GM15510 (cell line): ENCODE data around the gene NEUROD4.

Experiments used
- POLR2A ChIP-seq: IDR thresholded peaks from 3 replicates; pipeline ENCODE4 v1.6.1; 2011; ENCODE audit warnings: borderline replicate concordance; ENCODE audit not compliant: insufficient read length; ENCODE audit errors: extremely low read depth

NEUROD4 gene

DNA sequence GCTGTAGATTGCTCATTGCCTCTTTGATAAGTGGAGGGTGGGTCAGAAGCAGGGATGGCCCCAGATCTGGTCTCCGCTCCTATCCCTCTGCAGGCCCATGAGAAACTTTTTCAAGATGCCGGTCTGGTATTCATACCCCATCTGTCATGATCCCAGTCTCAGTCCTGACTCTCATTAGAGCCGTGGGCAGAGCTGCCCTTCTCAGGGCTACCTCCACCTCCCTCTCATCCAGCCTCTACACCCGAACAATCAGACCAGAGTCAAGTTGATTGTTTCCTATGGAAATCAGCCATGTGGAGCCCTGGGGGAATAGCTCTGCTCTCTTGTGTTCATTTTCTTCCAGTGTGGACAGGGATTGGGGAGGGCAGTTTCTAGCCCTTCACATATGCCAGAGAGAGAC is 45.8 kb downstream of the NEUROD4 start:
- no peak for TF ChIP-seq POLR2A

DNA sequence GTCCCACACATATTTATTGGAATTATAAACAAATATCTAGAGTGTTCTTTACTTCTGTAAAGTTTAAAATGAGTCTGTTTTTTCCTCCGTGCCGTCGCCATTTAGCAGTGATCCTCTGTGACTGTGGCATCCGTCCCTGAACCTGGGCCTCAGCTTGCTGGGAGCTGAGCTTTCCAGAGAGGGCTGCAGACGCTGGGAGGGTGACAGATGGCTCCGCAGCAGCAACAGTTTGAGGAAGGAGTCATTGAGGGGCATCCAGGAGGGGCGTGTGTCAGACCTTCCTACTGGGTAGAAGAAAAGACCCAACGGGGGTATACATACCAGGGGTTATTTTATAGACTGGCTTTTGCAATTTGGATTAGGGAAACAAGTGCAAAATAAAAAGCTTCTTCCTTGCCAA is 47.9 kb downstream of the NEUROD4 start:
- TF ChIP-seq POLR2A = no peak

DNA sequence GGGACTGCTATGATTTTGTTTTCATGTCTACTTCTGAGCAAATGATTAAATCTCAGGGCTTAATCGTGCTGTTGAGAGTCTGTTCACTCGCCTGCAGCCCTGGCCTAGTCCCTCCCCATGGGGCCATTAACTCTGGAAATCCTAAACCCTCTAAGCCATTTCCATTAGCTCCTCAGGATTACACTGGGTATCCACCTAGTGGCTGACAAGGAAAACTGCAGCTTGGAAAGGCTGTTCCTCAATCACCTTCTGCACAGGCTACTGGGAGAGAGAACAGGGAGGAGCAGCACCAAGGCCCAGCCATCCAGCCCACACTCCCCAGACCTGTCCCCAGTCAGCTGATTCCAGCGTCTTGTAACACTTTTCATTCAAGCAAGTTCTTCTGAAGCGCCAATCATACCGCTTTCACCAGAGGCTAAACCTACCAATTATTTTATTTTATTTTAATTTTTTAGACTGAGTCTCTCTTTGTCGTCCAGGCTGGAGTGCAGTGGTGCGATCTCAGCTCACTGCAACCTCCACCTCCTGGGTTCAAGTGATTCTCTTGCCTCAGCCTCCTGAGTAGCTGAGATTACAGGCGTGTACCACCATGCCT is 48.7 kb downstream of the NEUROD4 start:
- TF ChIP-seq POLR2A = no peak

DNA sequence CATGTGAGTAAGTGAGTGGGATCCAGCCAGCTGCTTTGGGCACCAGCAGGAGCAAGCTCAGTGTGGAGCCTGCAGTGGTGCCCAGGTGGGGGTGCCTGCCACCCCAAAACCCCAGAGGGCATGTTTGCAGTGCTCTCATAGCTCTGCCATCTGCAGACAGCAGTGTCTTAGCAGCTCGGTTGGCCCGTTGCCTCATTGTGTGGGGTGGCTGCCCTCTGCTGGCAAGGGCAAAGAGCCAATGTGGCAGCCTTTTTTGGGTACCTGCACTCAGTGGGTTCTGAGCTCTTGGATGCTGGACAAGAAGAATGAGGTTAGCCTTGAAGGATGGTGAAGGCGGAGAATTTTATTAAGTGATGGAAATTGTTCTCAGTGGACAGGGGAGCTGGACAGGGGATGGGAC is 52.3 kb downstream of the NEUROD4 start:
- no peak for TF ChIP-seq POLR2A

DNA sequence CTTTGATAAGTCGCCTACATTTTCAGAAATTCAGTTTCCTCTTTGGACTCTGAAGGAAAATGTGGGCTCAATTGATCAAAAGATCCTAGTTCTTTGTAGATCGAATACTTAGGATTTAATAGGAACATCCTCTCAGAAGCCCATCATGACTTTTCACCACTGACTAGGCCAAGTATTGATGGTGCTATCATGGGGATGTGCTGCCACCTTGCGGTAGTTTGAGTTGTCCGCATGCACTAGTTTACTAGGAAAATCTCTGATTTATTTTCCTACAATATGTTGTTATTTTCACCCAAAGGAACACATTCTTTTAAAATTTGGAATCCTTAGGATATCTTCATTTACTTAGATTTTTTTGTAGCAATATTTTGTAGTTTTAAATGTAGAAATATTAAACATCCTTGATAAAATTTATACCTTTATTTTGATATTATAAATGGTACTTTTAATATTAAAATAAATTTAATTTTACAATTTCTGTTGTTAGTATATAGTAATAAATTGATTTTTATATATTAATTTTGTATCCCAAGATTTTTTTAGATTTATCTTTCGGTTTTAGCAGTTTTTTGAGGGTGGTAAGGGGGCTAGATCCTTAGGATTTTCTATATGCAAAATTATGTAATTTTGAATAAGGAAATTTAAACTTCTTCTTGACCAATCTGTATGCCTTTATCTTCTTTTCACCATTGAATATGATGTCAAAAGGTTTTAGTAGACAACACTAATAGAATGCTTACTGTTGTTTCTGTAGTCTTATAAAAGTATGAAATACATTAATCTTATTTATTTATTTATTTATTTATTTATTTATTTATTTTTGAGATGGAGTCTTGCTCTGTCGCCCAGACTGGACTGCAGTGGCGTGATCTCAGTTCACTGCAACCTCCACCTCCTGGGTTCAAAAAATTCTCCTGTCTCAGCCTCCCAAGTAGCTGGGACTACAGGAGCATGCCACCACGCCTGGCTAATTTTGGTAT is 53.6 kb downstream of the NEUROD4 start:
- TF ChIP-seq POLR2A = no peak

DNA sequence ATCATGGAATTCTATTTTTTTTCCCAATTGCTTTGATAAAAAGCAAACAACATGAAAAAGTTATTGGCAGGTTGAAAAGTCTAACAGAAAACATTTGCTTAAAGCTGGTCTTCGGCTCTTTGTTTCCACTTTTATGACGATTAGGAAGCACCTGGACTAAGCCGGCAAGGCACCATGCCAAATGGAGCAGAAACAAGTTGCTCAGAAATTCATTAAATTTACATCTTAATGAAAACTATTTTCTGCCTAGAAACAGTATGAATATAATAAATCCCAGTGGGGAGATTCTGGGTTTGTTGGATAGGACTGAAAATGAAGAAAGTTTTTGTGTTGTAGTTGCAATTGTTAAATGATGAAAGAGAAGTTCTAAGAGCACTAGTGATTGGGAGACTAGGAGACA is 55.0 kb downstream of the NEUROD4 start:
- no peak for TF ChIP-seq POLR2A
